ENCODE data around the gene RPS6KA3.

GRCh38 chrX:20229155-20229554 is 37.6 kb downstream of the RPS6KA3 start:
- TF ChIP-seq CTCF (IDR thresholded peaks at IDR 0.05; ENCODE audit: borderline replicate concordance, extremely low read depth, low read length, poor library complexity, severe bottlenecking) (no peak), EZH2 (IDR thresholded peaks at IDR 0.05; ENCODE audit: borderline replicate concordance, low read depth, low read length, severe bottlenecking) (no peak)
